Choroid plexus epithelial cell (primary cell): ENCODE results near the gene AVEN.

Experiments used
- DNase-seq: peaks from one replicate; pipeline ENCODE4 v3.0.0-alpha.2; 2010; ENCODE audit warnings: low read depth
- H3K4me3 ChIP-seq: 2 replicates; pipeline ENCODE4 v1.5.1; 2011; ENCODE audit warnings: low read depth, mild to moderate bottlenecking, control low read depth, low read length, moderate library complexity
- CTCF ChIP-seq: conservative IDR thresholded peaks from 2 replicates; pipeline ENCODE4 v1.5.1; 2011; ENCODE audit warnings: low read depth, mild to moderate bottlenecking, control low read depth, inconsistent platforms, low read length, moderate library complexity

The AVEN gene

GRCh38 chr15:33907326-33907725 lies 131.7 kb downstream of the AVEN start:
- no peak for DNase-seq
- TF ChIP-seq CTCF, result no peak
- H3K4me3 ChIP-seq, result no peak overlapping the region

- no peak for TF ChIP-seq CTCF
- no peak for DNase-seq
Observed at GRCh38 chr15:33903661-33904060, 135.3 kb downstream of the AVEN start.

GRCh38 chr15:33902043-33902442 lies 137.0 kb downstream of the AVEN start:
- DNase-seq, result no peak
- H3K4me3 ChIP-seq, result no peak overlapping the region
- no peak for TF ChIP-seq CTCF

More at GRCh38 chr15:33903661-33904060, 135.3 kb downstream of the AVEN start:
- H3K4me3 ChIP-seq, result no peak overlapping the region

GRCh38 chr15:33894193-33894592 lies 144.8 kb downstream of the AVEN start:
- DNase-seq, result no peak
- TF ChIP-seq CTCF, result no peak
- H3K4me3 ChIP-seq, result no peak overlapping the region

- no peak for DNase-seq
- no peak for TF ChIP-seq CTCF
- no peak overlapping the region for H3K4me3 ChIP-seq
Observed at GRCh38 chr15:33888176-33888575, 150.8 kb downstream of the AVEN start.

- no peak for DNase-seq
- H3K4me3 ChIP-seq, result no peak overlapping the region
- no peak for TF ChIP-seq CTCF
Observed at GRCh38 chr15:33882921-33883320, 156.1 kb downstream of the AVEN start.

- DNase-seq, result no peak
- TF ChIP-seq CTCF, result no peak
- no peak overlapping the region for H3K4me3 ChIP-seq
Observed at GRCh38 chr15:33874156-33874555, 164.8 kb downstream of the AVEN start.
